HG02588 (cell line): ENCODE measurements around the gene MPRIP.
"Not testable (repeated sequence)": the region's sequence is repeated elsewhere in the genome, so short reads cannot be mapped to it uniquely, and the experiment has no call there.

Experiments
- ATAC-seq: cut with Tn5 transposase; IDR thresholded peaks from one replicate; pipeline ENCODE4 v1.9.1; 2021; ENCODE audit warnings: mild to moderate bottlenecking, moderate library complexity; ENCODE audit not compliant: unreplicated experiment

MPRIP gene

GRCh38 chr17:17157041-17157440, 114.8 kb downstream of the MPRIP start:
- ATAC-seq, result no peak

GRCh38 chr17:17158506-17158905, 116.2 kb downstream of the MPRIP start:
- ATAC-seq, result not testable (repeated sequence)

- ATAC-seq, result no peak
These were observed 117.3 kb downstream of the MPRIP start for GRCh38 chr17:17159571-17159970.

GRCh38 chr17:17161121-17161520, 118.9 kb downstream of the MPRIP start:
- no peak for ATAC-seq

- no peak for ATAC-seq
These were observed 119.5 kb downstream of the MPRIP start for GRCh38 chr17:17161759-17162158.

GRCh38 chr17:17164156-17164555, 121.9 kb downstream of the MPRIP start:
- ATAC-seq, result no peak

- no peak for ATAC-seq
These were observed 122.4 kb downstream of the MPRIP start for GRCh38 chr17:17164676-17165075.

- ATAC-seq, result no peak
These were observed 123.5 kb downstream of the MPRIP start for GRCh38 chr17:17165666-17166308.

- no peak for ATAC-seq
These were observed 124.2 kb downstream of the MPRIP start for GRCh38 chr17:17166446-17166845.

GRCh38 chr17:17167356-17167755, 125.1 kb downstream of the MPRIP start:
- no peak for ATAC-seq

GRCh38 chr17:17167986-17168385, 125.7 kb downstream of the MPRIP start:
- no peak for ATAC-seq

GRCh38 chr17:17168401-17168800, 126.1 kb downstream of the MPRIP start:
- ATAC-seq, result no peak

GRCh38 chr17:17169396-17169795, 127.1 kb downstream of the MPRIP start:
- ATAC-seq, result no peak

GRCh38 chr17:17170346-17170985, 128.2 kb downstream of the MPRIP start:
- ATAC-seq, result no peak

GRCh38 chr17:17171186-17171585, 128.9 kb downstream of the MPRIP start:
- ATAC-seq, result no peak

- ATAC-seq, result no peak
These were observed 130.0 kb downstream of the MPRIP start for GRCh38 chr17:17172001-17172939.

GRCh38 chr17:17172990-17173389, 130.7 kb downstream of the MPRIP start:
- no peak for ATAC-seq

GRCh38 chr17:17173921-17174320, 131.7 kb downstream of the MPRIP start:
- no peak for ATAC-seq

GRCh38 chr17:17175340-17175739, 133.1 kb downstream of the MPRIP start:
- ATAC-seq, result no peak

GRCh38 chr17:17175917-17176316, 133.7 kb downstream of the MPRIP start:
- no peak for ATAC-seq

GRCh38 chr17:17176341-17176740, 134.1 kb downstream of the MPRIP start:
- ATAC-seq, result no peak

- no peak for ATAC-seq
These were observed 134.9 kb downstream of the MPRIP start for GRCh38 chr17:17177176-17177575.
